ENCODE results near the gene OR2T29.
"Not testable (repeated sequence)": the region's sequence is repeated elsewhere in the genome, so short reads cannot be mapped to it uniquely, and the experiment has no call there.

DNA sequence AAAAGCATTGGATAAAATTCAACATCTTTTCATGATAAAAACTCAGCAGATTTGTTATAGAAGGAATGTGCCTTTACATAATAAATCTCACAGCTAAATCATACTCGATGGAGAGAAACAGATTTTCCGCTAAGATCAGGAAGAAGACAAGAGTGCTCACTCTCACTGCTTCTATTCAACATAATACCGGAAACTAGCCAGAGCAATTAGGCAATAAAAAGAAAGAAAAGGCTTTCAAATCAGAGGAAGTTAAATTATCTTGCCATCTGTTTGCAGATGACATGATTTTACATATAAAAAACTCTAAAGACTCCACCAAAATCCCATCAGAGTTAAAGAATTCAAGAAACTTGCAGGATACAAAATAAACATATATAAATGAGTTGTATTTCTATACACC, 8.2 kb upstream of the OR2T29 start:
- TF ChIP-seq, protein P1, sequence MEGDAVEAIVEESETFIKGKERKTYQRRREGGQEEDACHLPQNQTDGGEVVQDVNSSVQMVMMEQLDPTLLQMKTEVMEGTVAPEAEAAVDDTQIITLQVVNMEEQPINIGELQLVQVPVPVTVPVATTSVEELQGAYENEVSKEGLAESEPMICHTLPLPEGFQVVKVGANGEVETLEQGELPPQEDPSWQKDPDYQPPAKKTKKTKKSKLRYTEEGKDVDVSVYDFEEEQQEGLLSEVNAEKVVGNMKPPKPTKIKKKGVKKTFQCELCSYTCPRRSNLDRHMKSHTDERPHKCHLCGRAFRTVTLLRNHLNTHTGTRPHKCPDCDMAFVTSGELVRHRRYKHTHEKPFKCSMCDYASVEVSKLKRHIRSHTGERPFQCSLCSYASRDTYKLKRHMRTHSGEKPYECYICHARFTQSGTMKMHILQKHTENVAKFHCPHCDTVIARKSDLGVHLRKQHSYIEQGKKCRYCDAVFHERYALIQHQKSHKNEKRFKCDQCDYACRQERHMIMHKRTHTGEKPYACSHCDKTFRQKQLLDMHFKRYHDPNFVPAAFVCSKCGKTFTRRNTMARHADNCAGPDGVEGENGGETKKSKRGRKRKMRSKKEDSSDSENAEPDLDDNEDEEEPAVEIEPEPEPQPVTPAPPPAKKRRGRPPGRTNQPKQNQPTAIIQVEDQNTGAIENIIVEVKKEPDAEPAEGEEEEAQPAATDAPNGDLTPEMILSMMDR (IDR thresholded peaks at IDR 0.05; ENCODE audit: insufficient read depth, low read depth, low read length): not testable (repeated sequence)
- TF ChIP-seq EZH2 (IDR thresholded peaks at IDR 0.05; ENCODE audit: insufficient read depth, low read length): not testable (repeated sequence)

Measured in astrocyte (in vitro differentiated cells and primary cell).